NCI-H345 (cell line): ENCODE measurements around the gene CACNA1G.

Experiments
- DNase-seq: peaks from one replicate; lab custom pipeline; 2025; lab: John Stamatoyannopoulos, UW

CACNA1G gene

GRCh38 chr17:50613007-50613992 is 52.8 kb downstream of the CACNA1G start:
- DNase-seq: no peak

- DNase-seq: no peak
Observed at GRCh38 chr17:50614471-50615051, 54.0 kb downstream of the CACNA1G start.

- no peak for DNase-seq
Observed at GRCh38 chr17:50615828-50616227, 55.3 kb downstream of the CACNA1G start.

GRCh38 chr17:50618300-50618699 is 57.8 kb downstream of the CACNA1G start:
- no peak for DNase-seq

GRCh38 chr17:50618941-50619340 is 58.4 kb downstream of the CACNA1G start:
- DNase-seq: no peak

- DNase-seq: no peak
Observed at GRCh38 chr17:50619489-50619888, 59.0 kb downstream of the CACNA1G start.

- DNase-seq: no peak
Observed at GRCh38 chr17:50620237-50620636, 59.7 kb downstream of the CACNA1G start.

GRCh38 chr17:50620858-50621257 is 60.3 kb downstream of the CACNA1G start:
- DNase-seq: peak; percentile 52

GRCh38 chr17:50621574-50622031 is 61.1 kb downstream of the CACNA1G start:
- peak; percentile 64 for DNase-seq

- no peak for DNase-seq
Observed at GRCh38 chr17:50624321-50624934, 63.9 kb downstream of the CACNA1G start.

- no peak for DNase-seq
Observed at GRCh38 chr17:50625032-50625871, 64.7 kb downstream of the CACNA1G start.

- peak; percentile 60 for DNase-seq
Observed at GRCh38 chr17:50626037-50626574, 65.6 kb downstream of the CACNA1G start.

GRCh38 chr17:50627036-50627781 is 66.7 kb downstream of the CACNA1G start:
- no peak for DNase-seq

- DNase-seq: peak; percentile 28
Observed at GRCh38 chr17:50627782-50628601, 67.5 kb downstream of the CACNA1G start.

GRCh38 chr17:50629902-50630301 is 69.4 kb downstream of the CACNA1G start:
- DNase-seq: no peak

- DNase-seq: peak; percentile 60
Observed at GRCh38 chr17:50630524-50631194, 70.1 kb downstream of the CACNA1G start.

- no peak for DNase-seq
Observed at GRCh38 chr17:50631195-50631907, 70.8 kb downstream of the CACNA1G start.

GRCh38 chr17:50631908-50632571 is 71.5 kb downstream of the CACNA1G start:
- DNase-seq: no peak
